IMR-90 (cell line): Measurements from ENCODE around the gene INPP5A. TPM values are rescaled to one million over a fixed set of nuclear protein-coding genes. Genes with fewer than 3 reads are reported as not detected.

Experiments used
- ATAC-seq: fragments of 200-7000 bp; cut with Tn5 transposase; 2 replicates; pipeline ENCODE4 v1.9.1; 2020; ENCODE audit warnings: low read depth, mild to moderate bottlenecking, moderate library complexity
- BruUV-seq: library from RNA; stranded (reverse); fragments of 400-500 nt; replicated peaks from 2 replicates; lab custom pipeline; 2021; lab: Mats Ljungman, UMichigan
- CTCF ChIA-PET: fragments of 300-600 bp; formaldehyde crosslinking; extraction: SDS; loops from one replicate; lab custom pipeline; 2021; ENCODE audit warnings: antibody characterized with exemption; lab: Yijun Ruan, JAX
- POLR2A ChIA-PET: fragments of 300-600 bp; sonication (Branson Sonifier 250); formaldehyde crosslinking; loops from one replicate; lab custom pipeline; 2022; ENCODE audit warnings: antibody characterized with exemption; ENCODE audit not compliant: unreplicated experiment; lab: Charles Lee
- DNase-seq: peaks from one replicate; pipeline ENCODE4 v3.0.0; 2013
- H2AFZ ChIP-seq: replicated peaks from 2 replicates; pipeline ENCODE3; 2013; ENCODE audit warnings: low read length, mild to moderate bottlenecking; ENCODE audit not compliant: poor library complexity
- H2AK5ac ChIP-seq: 2 replicates; pipeline ENCODE4 v1.6.1; 2013; ENCODE audit warnings: low read depth, low read length, inconsistent platforms
- H2AK9ac ChIP-seq: replicated peaks from 2 replicates; pipeline ENCODE3; 2013; ENCODE audit warnings: mild to moderate bottlenecking, low read depth, low read length, moderate library complexity; ENCODE audit not compliant: poor library complexity
- H2BK120ac ChIP-seq: 2 replicates; pipeline ENCODE4 v1.6.1; 2013; ENCODE audit warnings: low read depth, low read length, inconsistent platforms
- H2BK15ac ChIP-seq: 3 replicates; pipeline ENCODE4 v1.6.1; 2013; ENCODE audit warnings: low read depth, low read length, inconsistent platforms
- H2BK20ac ChIP-seq: 2 replicates; pipeline ENCODE4 v1.6.1; 2013; ENCODE audit warnings: low read depth, mild to moderate bottlenecking, inconsistent platforms, low read length, moderate library complexity
- H2BK5ac ChIP-seq: 2 replicates; pipeline ENCODE4 v1.6.1; 2013; ENCODE audit warnings: mild to moderate bottlenecking, low read depth, low read length, inconsistent platforms; ENCODE audit not compliant: poor library complexity, severe bottlenecking
- H3K14ac ChIP-seq: replicated peaks from 2 replicates; pipeline ENCODE4 v1.6.1; 2013; ENCODE audit warnings: low read depth, low read length, inconsistent platforms
- H3K18ac ChIP-seq: 2 replicates; pipeline ENCODE4 v1.6.1; 2013; ENCODE audit warnings: low read depth, low read length, control low read depth
- H3K23ac ChIP-seq: 2 replicates; pipeline ENCODE4 v1.6.1; 2013; ENCODE audit warnings: low read depth, low read length, inconsistent platforms
- H3K27ac ChIP-seq: 2 replicates; pipeline ENCODE4 v1.5.1; 2013; ENCODE audit warnings: mild to moderate bottlenecking, control low read depth, low read length; ENCODE audit not compliant: insufficient read depth
- H3K27me3 ChIP-seq: 2 replicates; pipeline ENCODE4 v1.6.1; 2013; ENCODE audit warnings: low read length; ENCODE audit not compliant: control insufficient read depth, insufficient read depth
- H3K36me3 ChIP-seq: 2 replicates; pipeline ENCODE4 v1.6.1; 2013; ENCODE audit warnings: low read length, mixed read lengths; ENCODE audit not compliant: control insufficient read depth, insufficient read depth
- H3K4ac ChIP-seq: 2 replicates; pipeline ENCODE4 v1.6.1; 2013; ENCODE audit warnings: low read depth, low read length, inconsistent platforms
- H3K4me1 ChIP-seq: 2 replicates; pipeline ENCODE4 v1.6.1; 2013; ENCODE audit warnings: low read length, mixed read lengths; ENCODE audit not compliant: control insufficient read depth, insufficient read depth
- H3K4me2 ChIP-seq: 2 replicates; pipeline ENCODE4 v1.6.1; 2013; ENCODE audit warnings: low read depth, mild to moderate bottlenecking, control low read depth, low read length, moderate library complexity
- H3K4me3 ChIP-seq: 2 replicates; pipeline ENCODE4 v1.5.1; 2013; ENCODE audit warnings: low read depth, mild to moderate bottlenecking, control low read depth, low read length, moderate library complexity; ENCODE audit not compliant: insufficient read depth
- H3K56ac ChIP-seq: 2 replicates; pipeline ENCODE4 v1.6.1; 2013; ENCODE audit warnings: low read length, inconsistent platforms; ENCODE audit not compliant: insufficient read depth; ENCODE audit errors: extremely low read depth
- H3K79me1 ChIP-seq, 2 experiments: 2 replicates each; pipeline ENCODE4 v1.6.1; 2013; ENCODE audit warnings: low read length in 2 of 2, inconsistent platforms in 1 of 2, low read depth in 1 of 2
- H3K9ac ChIP-seq: 2 replicates; pipeline ENCODE4 v1.6.1; 2013; ENCODE audit warnings: low read depth, low read length, control low read depth
- H3K9me1 ChIP-seq: 2 replicates; pipeline ENCODE4 v1.6.1; 2013; ENCODE audit warnings: low read length, inconsistent platforms; ENCODE audit not compliant: insufficient read depth
- H3K9me3 ChIP-seq: 2 replicates; pipeline ENCODE4 v1.6.1; 2013; ENCODE audit warnings: low read length; ENCODE audit not compliant: control insufficient read depth, insufficient read depth
- H4K20me1 ChIP-seq: 2 replicates; pipeline ENCODE4 v1.6.1; 2013; ENCODE audit warnings: low read length, inconsistent platforms; ENCODE audit not compliant: insufficient read depth
- H4K5ac ChIP-seq: 2 replicates; pipeline ENCODE4 v1.6.1; 2013; ENCODE audit warnings: mild to moderate bottlenecking, low read depth, low read length, control low read depth
- H4K8ac ChIP-seq, 2 experiments: 2 replicates each; pipeline ENCODE4 v1.6.1; 2013; ENCODE audit warnings: low read depth in 2 of 2, low read length in 2 of 2, control low read depth in 1 of 2, inconsistent platforms in 1 of 2
- H4K91ac ChIP-seq: 2 replicates; pipeline ENCODE4 v1.6.1; 2013; ENCODE audit warnings: low read depth, low read length, inconsistent platforms; ENCODE audit not compliant: insufficient read depth
- CTCF ChIP-seq: conservative IDR thresholded peaks from 2 replicates; pipeline ENCODE4 v1.5.1; 2012; ENCODE audit warnings: mild to moderate bottlenecking, low read depth, low read length, improper control_type of control experiment
- ELK1 ChIP-seq: fragments of 150-350 bp; IDR thresholded peaks from 2 replicates; pipeline ENCODE4 v1.6.1; 2016; ENCODE audit warnings: low read depth, mild to moderate bottlenecking, low read length, moderate library complexity, borderline replicate concordance
- FOS ChIP-seq: fragments of 150-350 bp; IDR thresholded peaks from 2 replicates; pipeline ENCODE4 v1.6.1; 2016; ENCODE audit warnings: low read depth, low read length
- MAFK ChIP-seq: IDR thresholded peaks from 2 replicates; pipeline ENCODE4 v1.6.1; 2012; ENCODE audit warnings: low read depth, low read length, improper control_type of control experiment
- MAZ ChIP-seq: IDR thresholded peaks from 2 replicates; pipeline ENCODE4 v1.6.1; 2012; ENCODE audit warnings: low read depth, mild to moderate bottlenecking, low read length, improper control_type of control experiment, moderate library complexity, borderline replicate concordance
- POLR2A ChIP-seq: IDR thresholded peaks from 2 replicates; pipeline ENCODE4 v1.6.1; 2012; ENCODE audit warnings: mild to moderate bottlenecking, low read depth, low read length
- RCOR1 ChIP-seq: IDR thresholded peaks from 2 replicates; pipeline ENCODE4 v1.6.1; 2012; ENCODE audit warnings: mild to moderate bottlenecking, low read length, improper control_type of control experiment; ENCODE audit not compliant: insufficient replicate concordance
- RFX5 ChIP-seq: IDR thresholded peaks from 2 replicates; pipeline ENCODE4 v1.8.0; 2012; ENCODE audit warnings: low read depth, mild to moderate bottlenecking, low read length, moderate library complexity
- USF2 ChIP-seq: fragments of 150-350 bp; IDR thresholded peaks from 2 replicates; pipeline ENCODE4 v1.6.1; 2017; ENCODE audit warnings: mild to moderate bottlenecking, antibody characterized with exemption, low read length, low read depth
- WGBS, 2 experiments: methylation state at CpG; one replicate each; pipeline versions ENCODE4 v1.1.5 to v1.1.7; 2013; ENCODE audit warnings: missing lambda C conversion rate in 2 of 2; ENCODE audit not compliant: insufficient read length in 1 of 2; ENCODE audit errors: extremely low coverage in 2 of 2; 5-methylcytosine and 5-hydroxymethylcytosine counted together
- dilution Hi-C: fragments of 300-500 bp; cut with HindIII; formaldehyde crosslinking; loops from one replicate; pipeline ENCODE4 v1.14.3; 2018; ENCODE audit warnings: low sequenced_read_pairs; ENCODE audit not compliant: unreplicated experiment
- in situ Hi-C: fragments of 300-500 bp; cut with MboI; formaldehyde crosslinking; loops from 3 replicates; pipeline ENCODE4 v1.14.3; 2019; ENCODE audit warnings: low sequenced_read_pairs, inconsistent platforms, mixed read lengths
- intact Hi-C: fragments of 100-400 bp; cut with micrococcal nuclease; formaldehyde crosslinking; loops from 2 replicates; pipeline ENCODE4 v1.10.0; 2022
- polyA plus RNA-seq, 3 experiments: library from polyadenylated mRNA; depleted of rRNA; stranded (reverse); fragments of >200 nt; gene quantifications; 2 replicates each; pipeline ENCODE4 v1.2.3, GENCODE V29; 2012; ENCODE audit warnings: low replicate concordance in 1 of 3
- total RNA-seq: library from RNA; depleted of rRNA; stranded (reverse); fragments of >200 nt; gene quantifications from 2 replicates; pipeline ENCODE4 v1.2.3, GENCODE V29; 2012

The INPP5A gene
- total and polyA plus RNA-seq, 2 of the 4 experiments (the other 2 are of a cell fraction), result 21.4 to 36.7 TPM

GRCh38 chr10:132681858-132682755 is 144.5 kb downstream of the INPP5A start (continued):
- no peak for TF ChIP-seq FOS

GRCh38 chr10:132684164-132684891 is 146.7 kb downstream of the INPP5A start:
- Histone ChIP-seq H3K9ac (no peak overlapping the region), H3K4me1 (peaks cover 16% of the 10 kb centered on the region), H3K27ac (no peak overlapping the region), H2BK120ac (peak overlapping the region; percentile 52; the same call in 1 of the 2 replicates), H4K91ac (peak overlapping the region; percentile 65), H4K20me1 (peaks cover 18% of the 10 kb centered on the region; the same call in 1 of the 2 replicates), H2AK5ac (peak overlapping the region; percentile 81), H3K18ac (peak overlapping the region; percentile 21; the same call in 1 of the 2 replicates), H3K14ac (no peak overlapping the region; the same call in 1 of the 2 replicates), H2BK20ac (peak overlapping the region; percentile 21; the same call in 1 of the 2 replicates), H3K9me1 (peaks cover 22% of the 10 kb centered on the region), H3K9me3 (no peaks in the 10 kb centered on the region), H4K5ac (no peak overlapping the region), H3K27me3 (no peaks in the 10 kb centered on the region), H2AK9ac (peak overlapping the region; percentile 82), H4K8ac (peak overlapping the region in 1 of 2 experiments; percentile 41; a peak in 3 of 4 replicates), H3K79me1 (peaks cover 32 to 57% of the 10 kb centered on the region in 2 experiments), H2AFZ (peak overlapping the region; percentile 34), H3K4me3 (no peak overlapping the region), H2BK5ac (peak overlapping the region; percentile 36), H2BK15ac (0 out of 3 replicates have a peak overlapping the region, but pooled peaks have one; percentile 23), H3K4me2 (peak overlapping the region; percentile 33; the same call in 1 of the 2 replicates), H3K56ac (no peak overlapping the region), H3K36me3 (no peaks in the 10 kb centered on the region), H3K4ac (peak overlapping the region; percentile 71), H3K23ac (0 out of 2 replicates have a peak overlapping the region, but pooled peaks have one; percentile 4)
- WGBS, 2 experiments, result 69% methylated on average over 3 of the region's 12 CpGs; no CpG with 5 or more reads in 1 of the 2 experiments
- BruUV-seq, result no TSS peak
- dilution Hi-C loops, result no loop called here
- ChIA-PET CTCF (interaction anchor here (1.0 kb wide), 1 partner anchor 9 kb away, joined by 4 read pairs; no protein-coding TSS in a partner anchor), POLR2A (no interaction called here)
- ATAC-seq, result no peak; the same call in 1 of the 2 replicates
- in situ Hi-C loops, result no loop called here
- intact Hi-C loops, result no loop called here
- DNase-seq, result peak; percentile 70
- TF ChIP-seq USF2 (no peak), POLR2A (no peak), MAZ (no peak), RFX5 (no peak), RCOR1 (no peak), ELK1 (no peak), CTCF (no peak), MAFK (no peak)
